Measurements from ENCODE around the gene FKBP5.
"Not testable (repeated sequence)": the region's sequence is repeated elsewhere in the genome, so short reads cannot be mapped to it uniquely, and the experiment has no call there.

Gene FKBP5

GRCh38 chr6:35724471-35724870 is 35.8 kb upstream of the FKBP5 start:
- DNase-seq = no peak

- DNase-seq = no peak
Observed at GRCh38 chr6:35724059-35724458, 35.3 kb upstream of the FKBP5 start.

- no peak for DNase-seq
Observed at GRCh38 chr6:35723587-35723986, 34.9 kb upstream of the FKBP5 start.

- DNase-seq = no peak
Observed at GRCh38 chr6:35722121-35722761, 33.5 kb upstream of the FKBP5 start.

GRCh38 chr6:35719830-35720733 is 31.4 kb upstream of the FKBP5 start:
- DNase-seq = peak in 38 of 56 donors; percentile 8 to 71 (median 43)

- peak in 2 of 56 donors; percentile 62 to 67 for DNase-seq
Observed at GRCh38 chr6:35719404-35719829, 30.7 kb upstream of the FKBP5 start.

GRCh38 chr6:35718911-35719381 is 30.2 kb upstream of the FKBP5 start:
- no peak for DNase-seq

- DNase-seq = no peak
Observed at GRCh38 chr6:35718375-35718736, 29.6 kb upstream of the FKBP5 start.

GRCh38 chr6:35717449-35718374 is 29.0 kb upstream of the FKBP5 start:
- no peak for DNase-seq

GRCh38 chr6:35716798-35717197 is 28.1 kb upstream of the FKBP5 start:
- no peak for DNase-seq

- peak in 15 of 56 donors; percentile 11 to 67 (median 35) for DNase-seq
Observed at GRCh38 chr6:35713006-35713767, 24.5 kb upstream of the FKBP5 start.

GRCh38 chr6:35711731-35712130 is 23.0 kb upstream of the FKBP5 start:
- DNase-seq = no peak

GRCh38 chr6:35710241-35710847 is 21.6 kb upstream of the FKBP5 start:
- no peak for DNase-seq

- DNase-seq = no peak
Observed at GRCh38 chr6:35708585-35708984, 19.9 kb upstream of the FKBP5 start.

GRCh38 chr6:35707714-35708407 is 19.1 kb upstream of the FKBP5 start:
- DNase-seq = no peak

- no peak for DNase-seq
Observed at GRCh38 chr6:35706468-35706867, 17.8 kb upstream of the FKBP5 start.

GRCh38 chr6:35703554-35703953 is 14.8 kb upstream of the FKBP5 start:
- DNase-seq = no peak

GRCh38 chr6:35698858-35699257 is 10.1 kb upstream of the FKBP5 start:
- no peak for DNase-seq

GRCh38 chr6:35698430-35698829 is 9.7 kb upstream of the FKBP5 start:
- not testable (repeated sequence) for DNase-seq

GRCh38 chr6:35694462-35694861 is 5.7 kb upstream of the FKBP5 start:
- DNase-seq = no peak
